Right lobe of liver (tissue), 4 donors: ENCODE data around the gene FRS2.

Source experiments
- CTCF ChIP-seq, 4 donors: fragments of 200-600 bp in 3 of 4; fragments of 450-650 bp in 1 of 4; IDR thresholded peaks; one replicate each; pipeline versions ENCODE4 v1.5.1 to v1.8.0; 2016 to 2022; ENCODE audit warnings: antibody characterized with exemption in 4 of 4, mild to moderate bottlenecking in 2 of 4
- POLR2A ChIP-seq: fragments of 450-650 bp; IDR thresholded peaks from one replicate; pipeline ENCODE4 v1.6.1; 2017; ENCODE audit warnings: antibody characterized with exemption, mild to moderate bottlenecking
- donor health status: DM: no; HTN: no; CAD: no.
- donor health status: DM: no; HTN: no; CAD: no.
- donor health status: DM: no; HTN: yes; CAD: no.

GRCh38 chr12:69425417-69425816 is 44.8 kb upstream of the FRS2 start:
- TF ChIP-seq POLR2A: no peak
- no peak for TF ChIP-seq CTCF (IDR thresholded peaks at IDR 0.05)
